ENCODE results near the gene RFT1. TPM values are rescaled to one million over a fixed set of nuclear protein-coding genes. Genes with fewer than 3 reads are reported as not detected.

RFT1 gene
- total RNA-seq, 1 experiment from 2014 or later: 33.6 TPM

DNA sequence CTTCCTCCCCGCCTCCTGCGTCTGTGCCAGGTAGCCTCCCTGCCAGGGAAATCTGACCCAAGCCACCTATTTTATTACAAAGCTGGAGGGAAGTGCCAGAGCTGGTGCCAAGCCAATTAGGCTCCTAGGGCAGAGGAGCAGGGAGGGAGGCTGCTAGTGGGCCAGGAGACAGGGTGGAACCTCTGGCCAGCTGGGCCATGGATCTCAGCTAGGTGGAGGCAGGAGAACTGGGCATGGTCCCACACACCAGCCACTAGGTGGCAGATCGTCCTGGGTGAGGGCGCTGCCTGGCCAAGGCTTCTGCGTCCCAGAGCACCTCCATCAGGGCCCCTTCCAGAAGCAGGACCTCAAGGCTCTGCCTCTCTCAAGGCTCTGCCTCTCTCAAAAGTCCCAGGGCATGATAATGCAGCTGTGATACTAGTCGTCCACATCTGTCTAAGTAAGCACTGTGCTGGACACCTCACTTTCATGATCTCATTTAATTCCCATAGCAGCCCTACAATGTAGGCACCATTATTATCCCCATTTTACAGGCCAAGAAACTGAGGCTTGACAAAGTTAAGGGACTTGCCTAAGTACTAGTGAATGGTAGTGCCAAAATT, 4.5 kb upstream of the RFT1 start:
- intact Hi-C loops (cut with micrococcal nuclease): loop anchor here (1.0 to 2.0 kb wide), 2 partner anchors 26 to 62 kb away; partner anchors contain the start of gene PRKCD
- H3K9me2 ChIP-seq (ENCODE audit: insufficient read depth): no peaks in the 10 kb centered on the region
- H4K20me1 ChIP-seq (ENCODE audit: insufficient read depth): no peaks in the 10 kb centered on the region
- peaks cover 5% of the 10 kb centered on the region for H3K79me2 ChIP-seq (ENCODE audit: insufficient read depth, low read length)
- DNase-seq (ENCODE audit: low read depth, low spot score) (peak; percentile 56), ATAC-seq (peak; percentile 84)
- H3K4me3 ChIP-seq (replicated peaks in 1 of 2; ENCODE audit: low read depth in 1 of 2, low read length in 2 of 2): no peak overlapping the region
- ChIA-PET POLR2A (interaction anchor here (1.2 to 2.4 kb wide), 2 partner anchors 26 to 61 kb away, joined by 3 to 10 read pairs; partner anchors contain the start of gene PRKCD), CTCF (interaction anchor here (0.9 to 2.9 kb wide), 4 partner anchors 15 to 61 kb away, joined by 3 to 28 read pairs (median 5); partner anchors contain the start of gene PRKCD), RAD21 (ENCODE audit: low non-redundant PET in 1 of 2, low total read pairs in 2 of 2, uncharacterized antibody in 2 of 2, unreplicated experiment in 2 of 2) (interaction anchor here (1.1 to 1.7 kb wide), 2 partner anchors 61 to 62 kb away, joined by 3 to 9 read pairs; no protein-coding TSS in a partner anchor)
- H3K9me3 ChIP-seq (ENCODE audit: control insufficient read depth in 1 of 2, insufficient read depth in 1 of 2, low read depth in 1 of 2, low read length in 2 of 2): no peaks in the 10 kb centered on the region
- TF ChIP-seq ZNF274 (IDR thresholded peaks at IDR 0.05; ENCODE audit: low read depth, low read length) (no peak), FOSL1 (IDR thresholded peaks at IDR 0.05; ENCODE audit: low read depth) (no peak), RAD21 (IDR thresholded peaks at IDR 0.05; ENCODE audit: low read depth) (peak; percentile 87), YY1 (IDR thresholded peaks at IDR 0.05; ENCODE audit: extremely low read depth, insufficient replicate concordance, low read depth, low read length) (no peak), EZH2phosphoT487 (IDR thresholded peaks at IDR 0.05; ENCODE audit: borderline replicate concordance) (no peak), CBX3 (IDR thresholded peaks at IDR 0.05; ENCODE audit: low read depth) (0 out of 2 replicates have a peak, but pooled peaks have one; percentile 33), CEBPB (IDR thresholded peaks at IDR 0.05; ENCODE audit: low read depth) (no peak)
- TF ChIP-seq, protein P1, sequence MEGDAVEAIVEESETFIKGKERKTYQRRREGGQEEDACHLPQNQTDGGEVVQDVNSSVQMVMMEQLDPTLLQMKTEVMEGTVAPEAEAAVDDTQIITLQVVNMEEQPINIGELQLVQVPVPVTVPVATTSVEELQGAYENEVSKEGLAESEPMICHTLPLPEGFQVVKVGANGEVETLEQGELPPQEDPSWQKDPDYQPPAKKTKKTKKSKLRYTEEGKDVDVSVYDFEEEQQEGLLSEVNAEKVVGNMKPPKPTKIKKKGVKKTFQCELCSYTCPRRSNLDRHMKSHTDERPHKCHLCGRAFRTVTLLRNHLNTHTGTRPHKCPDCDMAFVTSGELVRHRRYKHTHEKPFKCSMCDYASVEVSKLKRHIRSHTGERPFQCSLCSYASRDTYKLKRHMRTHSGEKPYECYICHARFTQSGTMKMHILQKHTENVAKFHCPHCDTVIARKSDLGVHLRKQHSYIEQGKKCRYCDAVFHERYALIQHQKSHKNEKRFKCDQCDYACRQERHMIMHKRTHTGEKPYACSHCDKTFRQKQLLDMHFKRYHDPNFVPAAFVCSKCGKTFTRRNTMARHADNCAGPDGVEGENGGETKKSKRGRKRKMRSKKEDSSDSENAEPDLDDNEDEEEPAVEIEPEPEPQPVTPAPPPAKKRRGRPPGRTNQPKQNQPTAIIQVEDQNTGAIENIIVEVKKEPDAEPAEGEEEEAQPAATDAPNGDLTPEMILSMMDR (IDR thresholded peaks at IDR 0.05 in 2 of 3, conservative IDR thresholded peaks at IDR 0.05 in 1 of 3; ENCODE audit: borderline replicate concordance in 1 of 3, insufficient read depth in 1 of 3, low read depth in 2 of 3, low read length in 2 of 3): peak; percentile 84 to 96 (median 94)
- no peak overlapping the region for H3K27ac ChIP-seq (ENCODE audit: low read depth, low read length)
- peak overlapping the region; percentile 28; the same call in 1 of the 2 replicates for H3K4me2 ChIP-seq (ENCODE audit: low read length)
- H3K36me3 ChIP-seq (ENCODE audit: control insufficient read depth in 1 of 2, insufficient read depth in 2 of 2, low read length in 2 of 2): no peaks in the 10 kb centered on the region
- no peak overlapping the region for H2AFZ ChIP-seq (ENCODE audit: low read depth, low read length, poor library complexity, severe bottlenecking)
- H3K9ac ChIP-seq (ENCODE audit: low read length): no peak overlapping the region
- no TSS peak for BruUV-seq (replicated peaks)
- H3K27me3 ChIP-seq (ENCODE audit: insufficient read depth, low read length): no peaks in the 10 kb centered on the region
- H3K4me1 ChIP-seq (ENCODE audit: control insufficient read depth in 1 of 2, insufficient read depth in 2 of 2, low read length in 2 of 2): peaks cover 17 to 35% of the 10 kb centered on the region in 2 experiments
